Activated effector memory CD4-positive, alpha-beta T cell treated with Interleukin-2 at 50 U/mL for 16 hours (primary cell): ENCODE measurements around the gene NT5C.

Experiments used
- DNase-seq: peaks from one replicate; pipeline ENCODE4 v3.0.0-alpha.2; 2020

NT5C gene

DNA sequence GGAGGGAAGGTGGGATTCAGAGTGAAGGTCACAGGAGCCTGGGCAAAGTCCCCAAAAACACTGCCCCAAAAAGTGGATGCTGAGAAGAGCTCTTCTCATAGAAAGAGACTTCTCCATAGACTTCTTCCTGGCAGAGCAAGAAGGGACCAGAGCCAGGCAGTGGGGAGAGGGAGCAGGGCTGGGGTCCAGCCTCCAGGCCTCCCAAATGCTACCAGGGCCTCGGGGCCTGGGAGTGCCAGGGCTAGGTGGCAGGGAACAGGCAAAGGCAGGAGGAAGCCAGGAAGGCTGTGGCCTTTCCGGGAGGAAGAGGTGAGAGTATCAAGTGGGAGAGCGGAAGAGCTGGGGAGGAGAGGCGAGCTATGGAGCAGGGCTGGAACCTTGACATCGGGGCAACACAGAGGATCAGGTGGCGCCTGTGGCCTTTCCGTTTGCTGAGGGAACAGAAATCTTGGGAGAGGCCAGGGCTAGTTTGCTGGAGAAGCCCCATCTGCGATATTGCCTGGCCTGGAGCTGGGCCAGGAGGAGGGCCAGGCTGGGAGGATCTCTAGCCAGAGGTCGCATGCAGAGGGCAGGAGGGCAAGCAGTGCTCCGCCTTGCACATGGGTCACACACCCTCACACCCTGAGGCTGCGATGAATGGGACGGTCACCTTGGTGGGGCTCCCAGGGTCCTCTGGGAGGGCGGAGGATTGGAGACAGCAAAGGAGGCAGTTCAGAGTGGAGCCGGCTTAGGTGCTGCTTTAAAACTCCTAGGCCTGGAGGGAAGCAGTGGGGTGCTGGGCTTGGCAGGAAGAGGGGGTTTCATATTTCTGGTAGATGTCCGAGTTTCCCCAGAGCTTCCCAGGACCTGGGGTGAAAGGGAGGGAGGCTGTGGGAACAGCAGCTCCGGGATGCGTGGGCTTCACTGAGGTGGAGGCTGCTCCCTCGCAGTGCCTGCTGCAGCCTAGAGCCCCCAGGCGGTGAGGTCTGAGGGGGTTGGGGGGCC, 40.4 kb downstream of the NT5C start:
- DNase-seq: no peak

DNA sequence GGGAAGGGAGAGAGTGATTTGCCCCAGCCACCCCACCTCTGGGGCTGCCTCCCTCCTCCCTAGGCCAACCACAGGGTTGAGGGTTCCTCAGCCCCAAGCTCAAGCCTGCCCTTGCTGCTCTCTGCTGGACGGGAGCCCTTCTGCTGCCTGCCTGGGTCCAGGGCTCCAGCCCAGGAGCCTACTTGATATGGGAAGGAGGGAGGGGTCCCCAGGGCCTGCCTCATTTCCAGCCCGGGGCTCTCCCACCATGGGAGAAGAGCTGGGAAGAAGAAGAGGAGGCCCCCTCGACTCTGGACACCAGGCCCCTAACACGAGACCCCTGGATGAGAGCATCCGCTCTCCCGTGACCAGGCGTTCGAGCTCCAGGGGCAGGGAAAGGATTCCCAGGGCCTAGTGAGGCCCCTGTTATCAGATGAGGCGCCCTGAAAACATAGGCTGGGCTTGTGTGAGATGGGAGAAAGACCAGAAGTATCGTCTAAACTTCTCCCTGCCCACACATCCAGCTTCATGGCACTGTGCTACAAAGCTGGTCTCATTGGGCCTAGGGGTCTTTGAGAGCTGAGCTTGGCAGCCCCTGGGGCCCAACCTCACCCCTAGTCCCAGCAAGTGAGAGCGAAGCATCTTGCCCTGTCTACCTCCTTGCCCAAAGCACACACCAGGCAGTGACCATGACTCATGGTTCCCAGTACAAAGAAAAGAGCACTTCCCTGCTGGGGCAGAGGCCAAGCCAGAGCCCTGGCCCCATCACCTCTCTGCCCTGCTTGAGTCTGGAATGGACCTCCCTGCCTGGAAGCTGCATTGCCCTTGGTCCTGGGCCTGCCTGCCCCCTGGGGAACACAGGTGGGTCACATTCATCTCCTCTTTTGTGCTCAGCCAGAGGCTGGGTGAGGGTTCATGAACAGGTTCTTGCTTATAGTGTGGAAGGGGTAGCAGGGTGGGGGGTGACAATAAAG, 42.8 kb downstream of the NT5C start:
- no peak for DNase-seq

DNA sequence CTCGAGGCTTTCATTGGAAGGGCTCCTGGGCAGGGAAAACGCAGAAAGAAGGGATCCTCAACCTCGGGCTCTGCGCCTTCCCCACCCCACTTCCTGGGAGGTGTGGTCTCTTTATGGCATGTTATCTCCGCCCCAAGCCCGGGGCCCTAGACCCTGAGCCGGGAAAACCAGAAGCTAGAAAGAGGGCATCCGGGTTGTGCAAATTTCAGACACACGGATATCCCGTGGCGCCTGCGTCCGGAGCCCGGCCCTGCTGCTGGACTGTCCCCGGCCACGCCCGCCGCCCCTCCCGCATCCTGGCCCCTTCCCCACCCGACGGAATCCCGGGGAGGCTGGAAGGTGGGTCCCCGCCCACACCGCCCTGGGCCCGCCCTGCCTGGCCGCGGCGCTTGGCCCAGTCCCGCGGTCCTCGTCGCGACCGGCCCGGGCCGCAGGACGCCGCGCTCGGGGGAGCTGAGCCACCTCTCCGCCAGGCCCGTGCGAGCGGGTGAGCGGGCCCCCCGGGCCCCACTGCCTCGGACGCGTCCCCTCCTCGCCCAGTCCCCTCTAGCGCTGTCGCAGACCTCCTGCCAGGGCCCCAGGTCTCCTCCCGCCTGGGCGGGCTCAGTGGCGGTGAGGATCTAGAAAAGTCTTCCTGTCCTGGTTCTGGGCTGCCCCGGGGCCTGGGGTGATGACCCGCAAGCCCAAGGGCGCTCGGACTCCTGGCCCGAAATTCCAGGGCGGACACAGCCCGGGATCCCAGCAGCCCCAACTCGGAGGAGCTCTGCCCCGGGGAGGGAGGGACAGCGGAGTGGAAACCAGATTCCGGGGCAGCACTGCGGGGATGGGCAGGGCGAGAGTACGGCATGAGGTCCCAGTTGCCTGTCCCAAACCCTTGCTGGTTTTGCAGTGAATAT, 43.7 kb downstream of the NT5C start, which contains the start of gene SLC16A5:
SLC16A5 (plus strand) TSS at position 397 of the 896 bp plus-strand sequence. CDS start 5,683 bp downstream, outside the sequence.
- peak; percentile 45 for DNase-seq

DNA sequence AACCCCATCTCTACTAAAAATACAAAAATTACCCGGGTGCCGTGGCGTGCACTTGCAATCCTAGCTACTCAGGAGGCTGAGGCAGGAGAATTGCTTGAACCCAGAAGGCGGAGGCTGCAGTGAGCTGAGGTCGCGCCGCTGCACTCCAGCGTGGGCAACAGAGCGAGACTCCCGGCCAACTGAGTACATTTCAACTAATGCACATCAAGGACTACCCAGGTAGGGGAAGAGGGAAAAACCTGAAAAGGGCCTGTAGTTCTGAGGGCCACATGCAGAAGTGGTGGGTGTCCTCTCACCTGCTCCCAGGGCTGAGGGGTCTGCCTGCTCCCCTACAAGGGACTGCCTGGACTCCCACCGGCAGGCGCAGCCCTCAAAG, 44.4 kb downstream of the NT5C start:
- no peak for DNase-seq

DNA sequence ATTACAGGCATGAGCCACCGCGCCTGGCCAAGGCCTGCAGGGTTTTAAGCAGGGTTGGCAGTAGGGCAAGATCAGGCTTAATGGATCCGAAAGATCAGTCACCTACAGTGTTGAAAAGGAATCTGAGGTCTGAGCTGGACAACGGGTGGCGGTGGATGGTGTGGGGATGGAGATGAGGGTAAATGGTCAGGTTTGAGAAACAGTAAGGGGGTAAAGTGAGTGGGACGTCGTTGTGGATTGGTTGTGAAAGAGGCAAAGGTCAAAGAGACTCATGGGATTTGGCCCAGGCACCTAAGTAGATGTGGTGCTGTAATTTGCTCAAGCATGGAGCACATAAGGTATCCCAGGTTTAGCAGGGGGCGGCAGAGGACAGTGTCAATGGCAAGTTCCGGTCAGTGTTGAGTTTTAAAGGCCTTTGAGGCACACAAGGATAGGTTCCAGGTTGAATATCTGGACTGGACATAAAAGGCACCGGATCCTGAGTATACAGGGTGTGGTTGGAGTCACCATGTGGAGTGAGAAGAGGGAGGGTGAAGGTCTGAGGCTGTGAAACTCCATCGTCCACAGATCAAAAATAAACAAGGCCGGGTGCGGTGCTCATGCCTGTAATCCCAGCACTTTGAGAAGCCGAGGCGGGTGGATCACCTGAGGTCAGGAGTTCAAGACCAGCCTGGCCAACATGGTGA, 44.9 kb downstream of the NT5C start:
- no peak for DNase-seq

DNA sequence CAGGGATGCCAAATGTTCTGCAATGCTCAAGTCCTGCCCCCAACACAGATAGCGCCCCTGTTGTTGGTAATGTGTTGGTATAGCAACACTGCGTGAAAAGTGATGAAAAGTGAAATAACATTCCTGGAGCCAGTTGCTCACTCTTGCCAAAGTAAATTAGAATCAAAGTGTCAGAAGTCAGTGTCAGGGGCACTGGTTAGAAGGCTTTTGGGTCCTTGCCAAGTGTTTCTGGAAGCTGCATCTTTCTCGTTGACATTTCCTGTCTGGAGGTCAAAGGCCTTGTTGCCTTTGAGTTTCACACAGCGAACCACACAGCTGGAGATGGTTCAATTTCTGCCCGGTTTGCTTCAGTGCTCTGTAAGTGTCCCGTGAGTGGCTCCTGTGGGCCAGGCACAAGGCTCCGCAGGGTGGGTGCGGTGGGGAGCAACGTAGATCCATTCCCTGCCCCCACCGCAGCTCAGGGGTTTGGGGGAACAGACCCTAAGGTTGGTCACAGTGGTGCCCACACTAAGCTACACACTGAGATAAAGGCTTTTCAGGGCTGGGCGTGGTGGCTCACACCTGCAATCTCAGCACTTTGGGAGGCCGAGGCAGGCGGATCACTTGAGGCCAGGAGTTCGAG, 47.4 kb downstream of the NT5C start:
- DNase-seq: no peak

DNA sequence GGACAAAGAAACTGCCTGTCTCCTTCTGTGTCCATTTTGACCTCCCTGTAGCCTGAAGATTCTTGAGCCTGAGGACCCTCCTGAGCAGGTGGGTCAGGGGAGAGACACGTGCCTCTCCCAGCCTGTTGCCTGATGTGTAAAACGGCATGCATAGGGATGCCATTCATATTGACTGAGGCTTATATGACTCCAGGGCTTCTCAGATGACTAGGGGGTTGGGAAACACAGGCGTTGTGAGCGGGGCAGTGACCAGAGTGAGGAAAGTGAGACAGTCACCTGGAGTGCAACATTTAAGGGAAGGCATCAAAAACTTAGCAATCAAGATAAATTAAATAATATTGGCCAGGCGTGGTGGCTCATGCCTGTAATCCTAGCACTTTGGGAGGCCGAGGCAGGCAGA, 48.9 kb downstream of the NT5C start:
- no peak for DNase-seq

DNA sequence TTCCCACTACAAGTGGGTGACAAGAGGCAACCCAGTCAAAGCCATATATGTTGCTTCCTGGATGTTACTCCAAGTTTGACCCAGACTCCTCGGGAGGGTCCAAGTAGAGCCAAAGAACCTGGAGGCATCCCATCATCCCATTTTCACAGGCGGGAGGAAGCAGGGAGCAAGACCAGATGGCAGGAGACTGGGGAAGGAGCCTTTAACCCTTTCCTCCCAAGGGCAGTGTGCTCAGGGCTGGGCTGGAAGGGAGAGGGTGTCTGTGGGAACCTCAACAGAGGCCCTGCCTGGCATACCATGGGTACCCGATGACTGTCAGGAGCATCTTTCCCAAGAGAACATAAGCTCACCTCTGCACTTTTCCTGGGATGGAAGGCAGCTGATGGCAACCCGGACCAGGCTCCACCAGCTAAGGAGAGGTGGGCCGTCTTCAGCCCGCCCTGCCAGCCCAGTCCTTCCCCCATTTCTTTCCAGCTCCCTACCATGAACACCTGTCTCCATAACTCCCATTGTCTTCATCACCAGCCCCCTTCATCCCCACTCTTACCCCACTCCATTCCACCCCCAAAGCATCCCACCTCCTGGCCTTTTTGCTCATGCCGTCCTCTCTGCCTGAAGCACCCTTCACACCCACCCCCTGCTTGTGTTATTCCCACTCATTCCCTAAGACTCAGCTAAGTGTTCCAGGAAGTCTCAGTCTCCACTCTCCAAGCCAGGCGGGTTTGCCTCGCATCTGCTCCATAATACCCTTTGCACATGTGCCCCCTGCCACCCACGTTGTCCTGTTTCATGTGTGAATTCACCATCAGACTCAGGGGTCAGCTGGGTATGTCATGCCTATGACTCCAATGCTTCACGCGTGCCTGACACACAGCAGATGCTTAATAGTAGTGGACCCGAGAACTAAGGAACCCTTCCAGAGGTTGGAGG, 49.7 kb downstream of the NT5C start:
- DNase-seq: no peak
